ENCODE measurements around the gene SETD9. TPM values are rescaled to one million over a fixed set of nuclear protein-coding genes. Genes with fewer than 3 reads are reported as not detected.

SETD9 gene
- polyA plus RNA-seq, 4 donors = 10.1 to 29.2 (median 15.0) TPM

DNA sequence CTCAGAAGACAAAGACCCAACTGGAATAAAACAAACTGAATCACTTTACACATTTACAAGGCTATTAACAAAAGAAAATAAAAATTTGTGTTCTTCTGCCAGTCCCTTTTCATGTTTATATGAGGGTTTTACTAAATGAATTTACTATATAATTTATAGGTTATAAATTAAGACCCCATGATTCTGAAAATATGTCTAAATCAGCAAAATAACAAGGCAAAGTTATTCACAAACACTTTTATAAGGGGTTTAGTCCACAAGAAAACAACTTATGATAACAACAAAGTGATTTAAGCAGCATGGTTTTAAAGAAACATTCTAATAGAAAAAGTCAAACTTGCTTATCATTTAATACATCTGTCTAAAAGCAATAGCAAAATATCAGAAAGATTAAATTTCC is 37.7 kb downstream of the SETD9 start:
- no peaks in the 10 kb centered on the region for H3K9me3 ChIP-seq (ENCODE audit: control insufficient read depth in 2 of 2, insufficient read depth in 1 of 2, low read depth in 1 of 2, low read length in 1 of 2)
- peak; percentile 36 for FAIRE-seq
- no peak overlapping the region for H3K4me3 ChIP-seq (ENCODE audit: low read depth in 1 of 3, low read length in 3 of 3)
- no peak overlapping the region for H3K27ac ChIP-seq (ENCODE audit: low read depth in 1 of 3, low read length in 2 of 3)
- H3K27me3 ChIP-seq (ENCODE audit: control insufficient read depth in 3 of 3, insufficient read depth in 3 of 3, low read length in 3 of 3) = no peaks in the 10 kb centered on the region
- H3K4me1 ChIP-seq (ENCODE audit: control insufficient read depth in 3 of 3, insufficient read depth in 2 of 3, low read depth in 1 of 3, low read length in 2 of 3) = peaks cover 0 to 7% (median 0%) of the 10 kb centered on the region in 3 donors
- peaks cover 8 to 21% (median 14%) of the 10 kb centered on the region in 3 donors for H3K36me3 ChIP-seq (ENCODE audit: control insufficient read depth in 3 of 3, insufficient read depth in 2 of 3, low read depth in 1 of 3, low read length in 3 of 3)
- no peak for DNase-seq

DNA sequence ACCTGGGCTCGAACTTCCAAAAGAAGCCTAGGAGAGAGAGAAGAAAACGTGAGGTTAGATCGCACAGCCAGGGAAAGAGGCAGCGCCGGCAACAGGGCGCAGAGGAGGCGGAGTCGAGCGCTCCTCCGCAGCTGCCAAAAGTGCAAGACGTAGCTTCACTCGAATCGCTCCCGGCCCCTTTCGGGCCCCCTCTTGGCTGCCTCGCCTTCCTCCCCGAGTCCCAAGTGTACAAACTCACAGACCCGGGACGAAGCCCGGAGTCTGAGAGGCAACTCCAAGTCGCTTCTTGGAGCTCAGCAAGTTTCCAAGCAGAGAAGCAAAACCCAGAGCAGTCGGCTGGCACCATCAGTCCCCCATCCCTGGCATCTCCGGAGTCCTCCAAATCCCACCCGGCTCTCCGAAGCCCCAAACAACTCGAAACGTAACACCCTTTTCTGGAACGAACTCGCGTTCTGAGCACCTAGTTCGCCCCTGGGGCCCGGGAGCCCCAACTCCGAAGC is 41.3 kb downstream of the SETD9 start:
- DNase-seq (peak; percentile 59 to 77), FAIRE-seq (no peak)
- H3K27me3 ChIP-seq (ENCODE audit: control insufficient read depth in 3 of 3, insufficient read depth in 3 of 3, low read length in 3 of 3) = no peaks in the 10 kb centered on the region
- 1% methylated on average over 33 of the region's 33 CpGs for WGBS, 3 donors
- peak overlapping the region; percentile 69 to 100 (median 85) for H3K4me3 ChIP-seq (ENCODE audit: low read depth in 1 of 3, low read length in 3 of 3)
- no peaks in the 10 kb centered on the region for H3K9me3 ChIP-seq (ENCODE audit: control insufficient read depth in 2 of 2, insufficient read depth in 1 of 2, low read depth in 1 of 2, low read length in 1 of 2)
- H3K36me3 ChIP-seq (ENCODE audit: control insufficient read depth in 3 of 3, insufficient read depth in 2 of 3, low read depth in 1 of 3, low read length in 3 of 3) = peaks cover 0 to 8% (median 4%) of the 10 kb centered on the region in 3 donors
- peaks cover 0 to 13% (median 0%) of the 10 kb centered on the region in 3 donors for H3K4me1 ChIP-seq (ENCODE audit: control insufficient read depth in 3 of 3, insufficient read depth in 2 of 3, low read depth in 1 of 3, low read length in 2 of 3)
- peak overlapping the region; percentile 66 to 88 (median 81) for H3K27ac ChIP-seq (ENCODE audit: low read depth in 1 of 3, low read length in 2 of 3)

DNA sequence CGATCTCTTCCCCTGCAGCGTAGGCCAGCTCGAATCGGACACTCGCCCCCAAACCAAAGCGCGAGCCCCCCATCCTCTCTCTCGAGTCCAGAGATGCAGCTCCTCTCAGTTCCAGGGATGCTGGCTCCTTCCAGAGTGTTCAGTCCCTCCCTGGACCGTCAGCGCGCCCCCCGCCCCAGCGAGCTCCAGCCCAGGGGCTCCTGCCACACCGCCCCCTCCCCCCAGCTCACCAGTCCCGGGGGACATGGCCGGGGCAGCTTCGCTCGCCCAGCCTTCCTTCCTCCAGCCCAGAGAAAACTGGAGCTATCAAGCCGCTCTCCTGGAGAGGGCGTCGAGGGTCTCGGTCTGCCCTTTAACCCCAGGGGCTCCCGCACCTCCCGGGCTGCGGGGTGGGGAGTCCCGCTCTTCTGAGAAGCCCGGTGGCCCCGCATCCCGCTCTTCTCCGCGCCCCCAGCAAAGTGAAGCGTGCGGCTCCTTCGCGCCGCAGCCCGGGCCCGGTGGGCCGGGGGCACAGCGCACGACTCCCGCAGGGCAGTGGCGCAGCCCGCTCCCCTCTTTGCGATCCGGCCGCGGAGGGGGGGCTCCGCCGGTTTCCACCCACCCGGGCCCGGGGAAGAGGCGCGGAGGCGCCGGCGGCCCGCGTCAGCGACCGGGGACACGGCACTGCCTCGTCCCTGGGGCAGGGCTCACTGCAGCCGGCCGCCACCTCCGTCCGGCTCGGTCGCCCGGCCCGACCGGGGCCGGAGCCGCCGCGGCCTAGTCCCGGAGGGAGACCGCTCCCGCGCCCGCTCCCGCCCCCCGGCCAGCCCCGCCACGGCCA is 41.9 kb downstream of the SETD9 start:
- peak overlapping the region; percentile 66 to 88 (median 81) for H3K27ac ChIP-seq (ENCODE audit: low read depth in 1 of 3, low read length in 2 of 3)
- H3K27me3 ChIP-seq (ENCODE audit: control insufficient read depth in 3 of 3, insufficient read depth in 3 of 3, low read length in 3 of 3) = no peaks in the 10 kb centered on the region
- H3K36me3 ChIP-seq (ENCODE audit: control insufficient read depth in 3 of 3, insufficient read depth in 2 of 3, low read depth in 1 of 3, low read length in 3 of 3) = peaks cover 0 to 8% (median 2%) of the 10 kb centered on the region in 3 donors
- peaks cover 0 to 13% (median 0%) of the 10 kb centered on the region in 3 donors for H3K4me1 ChIP-seq (ENCODE audit: control insufficient read depth in 3 of 3, insufficient read depth in 2 of 3, low read depth in 1 of 3, low read length in 2 of 3)
- peak; percentile 15 to 65 for DNase-seq
- 0 to 1% (median 0%) methylated on average over 46 to 85 of the region's 85 CpGs for WGBS, 3 donors
- peak overlapping the region; percentile 69 to 100 (median 85) for H3K4me3 ChIP-seq (ENCODE audit: low read depth in 1 of 3, low read length in 3 of 3)
- FAIRE-seq = no peak
- H3K9me3 ChIP-seq (ENCODE audit: control insufficient read depth in 2 of 2, insufficient read depth in 1 of 2, low read depth in 1 of 2, low read length in 1 of 2) = no peaks in the 10 kb centered on the region

DNA sequence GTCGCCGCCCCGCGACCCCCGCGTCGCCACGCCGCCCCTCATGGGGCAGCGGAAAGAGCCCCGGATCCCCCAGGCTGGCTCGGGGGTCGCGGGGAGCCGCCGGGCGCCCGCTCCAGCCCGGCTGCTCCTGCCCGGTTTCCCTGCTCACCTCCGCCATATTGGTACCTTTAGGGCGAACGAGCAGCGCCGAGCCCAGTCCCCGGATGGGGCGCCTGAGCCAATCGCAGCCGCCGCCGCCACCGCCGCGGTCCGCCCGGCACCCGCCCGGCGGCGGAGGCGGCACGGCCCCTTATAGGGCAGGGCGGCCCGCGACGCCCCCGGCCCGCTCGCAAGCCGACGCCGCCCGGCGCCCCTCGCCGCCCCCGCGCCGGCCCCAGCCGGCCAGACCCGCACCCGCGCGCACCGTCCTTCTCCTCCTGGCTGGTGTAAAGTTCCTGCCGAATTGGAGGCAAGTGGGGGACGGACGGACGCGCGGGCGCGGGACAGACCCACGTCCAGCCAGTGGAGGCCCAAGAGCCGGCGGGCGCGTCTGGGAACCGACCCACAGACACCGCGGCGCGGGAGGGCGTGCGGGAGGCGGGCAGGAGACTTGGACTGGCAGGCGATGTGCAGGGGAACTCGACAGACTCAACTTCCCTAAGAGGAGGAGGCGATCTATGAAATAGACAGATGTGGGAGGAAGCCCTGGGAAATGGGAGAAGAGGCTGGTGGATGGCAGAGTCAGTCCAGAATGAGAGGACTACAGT is 42.7 kb downstream of the SETD9 start, which contains the start of gene MIER3:
Gene MIER3, minus strand, starts transcription at position 178 of the 746 bp plus-strand sequence. Its CDS starts 21 bp downstream, at position 157.
- no peaks in the 10 kb centered on the region for H3K9me3 ChIP-seq (ENCODE audit: control insufficient read depth in 2 of 2, insufficient read depth in 1 of 2, low read depth in 1 of 2, low read length in 1 of 2)
- H3K36me3 ChIP-seq (ENCODE audit: control insufficient read depth in 3 of 3, insufficient read depth in 2 of 3, low read depth in 1 of 3, low read length in 3 of 3) = peaks cover 0 to 8% (median 2%) of the 10 kb centered on the region in 3 donors
- FAIRE-seq (no peak), DNase-seq (peak; percentile 76 to 91)
- peaks cover 0 to 13% (median 0%) of the 10 kb centered on the region in 3 donors for H3K4me1 ChIP-seq (ENCODE audit: control insufficient read depth in 3 of 3, insufficient read depth in 2 of 3, low read depth in 1 of 3, low read length in 2 of 3)
- H3K4me3 ChIP-seq (ENCODE audit: low read depth in 1 of 3, low read length in 3 of 3) = peak within 1 kb of the TSS; percentile 69 to 100 (median 85)
- 0 to 1% (median 0%) methylated on average over 51 to 89 of the region's 89 CpGs for WGBS, 3 donors
- peak within 1 kb of the TSS; percentile 75 to 89 (median 81) for H3K27ac ChIP-seq (ENCODE audit: low read depth in 1 of 3, low read length in 2 of 3)
- no peaks in the 10 kb centered on the region for H3K27me3 ChIP-seq (ENCODE audit: control insufficient read depth in 3 of 3, insufficient read depth in 3 of 3, low read length in 3 of 3)

DNA sequence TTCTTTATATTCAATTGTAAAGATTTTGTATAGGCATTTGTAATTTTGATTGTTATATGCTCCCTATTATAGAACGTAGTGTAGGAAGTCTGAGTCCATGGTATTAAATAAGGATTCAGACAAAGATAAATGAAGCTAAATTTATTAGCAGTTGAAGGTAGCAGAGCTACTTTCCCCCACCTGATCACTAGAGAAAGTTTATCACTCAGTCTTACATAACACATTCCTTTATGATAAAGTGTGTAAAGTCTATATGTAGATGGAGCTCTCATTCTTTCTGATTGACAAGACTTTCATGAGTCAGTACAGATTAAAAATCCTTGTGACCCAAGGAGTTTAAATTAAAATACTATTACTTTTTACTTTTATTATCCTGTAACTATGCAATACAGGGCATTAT is 44.9 kb downstream of the SETD9 start:
- Histone ChIP-seq H3K9me3 (ENCODE audit: control insufficient read depth in 2 of 2, insufficient read depth in 1 of 2, low read depth in 1 of 2, low read length in 1 of 2) (no peaks in the 10 kb centered on the region), H3K36me3 (ENCODE audit: control insufficient read depth in 3 of 3, insufficient read depth in 2 of 3, low read depth in 1 of 3, low read length in 3 of 3) (no peaks in the 10 kb centered on the region), H3K4me3 (ENCODE audit: low read depth in 1 of 3, low read length in 3 of 3) (no peak overlapping the region), H3K27me3 (ENCODE audit: control insufficient read depth in 3 of 3, insufficient read depth in 3 of 3, low read length in 3 of 3) (no peaks in the 10 kb centered on the region), H3K4me1 (ENCODE audit: control insufficient read depth in 3 of 3, insufficient read depth in 2 of 3, low read depth in 1 of 3, low read length in 2 of 3) (peaks cover 0 to 21% (median 0%) of the 10 kb centered on the region in 3 donors), H3K27ac (ENCODE audit: low read depth in 1 of 3, low read length in 2 of 3) (peak overlapping the region in 1 of 3 donors; percentile 20)
- DNase-seq = peak; percentile 46 to 64
- 65 to 94% (median 69%) methylated on average over 1 of the region's 1 CpG for WGBS, 3 donors
- FAIRE-seq = no peak

DNA sequence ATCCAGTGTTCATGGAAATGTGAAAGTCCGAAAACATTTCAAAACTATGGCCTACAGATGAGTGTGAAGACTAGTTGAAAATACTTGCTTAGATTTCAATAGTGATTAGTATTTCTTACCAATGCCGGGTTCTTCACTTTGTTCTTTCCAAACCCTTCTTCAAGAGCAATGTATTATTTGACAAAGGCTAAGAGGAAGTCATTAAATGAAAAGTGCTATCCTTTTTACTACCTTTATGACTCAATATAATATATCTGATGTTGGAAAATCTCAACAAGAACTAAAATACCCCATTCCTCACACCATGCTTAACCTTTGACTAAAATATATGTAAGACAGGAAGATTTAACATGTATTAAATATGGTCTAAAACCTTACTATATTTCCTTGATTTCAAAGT is 49.2 kb downstream of the SETD9 start:
- DNase-seq (no peak), FAIRE-seq (no peak)
- peaks cover 0 to 14% (median 3%) of the 10 kb centered on the region in 3 donors for H3K4me1 ChIP-seq (ENCODE audit: control insufficient read depth in 3 of 3, insufficient read depth in 2 of 3, low read depth in 1 of 3, low read length in 2 of 3)
- no peaks in the 10 kb centered on the region for H3K27me3 ChIP-seq (ENCODE audit: control insufficient read depth in 3 of 3, insufficient read depth in 3 of 3, low read length in 3 of 3)
- H3K9me3 ChIP-seq (ENCODE audit: control insufficient read depth in 2 of 2, insufficient read depth in 1 of 2, low read depth in 1 of 2, low read length in 1 of 2) = no peaks in the 10 kb centered on the region
- WGBS, 3 donors = 65 to 78% (median 75%) methylated on average over 2 of the region's 2 CpGs
- H3K36me3 ChIP-seq (ENCODE audit: control insufficient read depth in 3 of 3, insufficient read depth in 2 of 3, low read depth in 1 of 3, low read length in 3 of 3) = no peaks in the 10 kb centered on the region
- no peak overlapping the region for H3K27ac ChIP-seq (ENCODE audit: low read depth in 1 of 3, low read length in 2 of 3)
- no peak overlapping the region for H3K4me3 ChIP-seq (ENCODE audit: low read depth in 1 of 3, low read length in 3 of 3)

DNA sequence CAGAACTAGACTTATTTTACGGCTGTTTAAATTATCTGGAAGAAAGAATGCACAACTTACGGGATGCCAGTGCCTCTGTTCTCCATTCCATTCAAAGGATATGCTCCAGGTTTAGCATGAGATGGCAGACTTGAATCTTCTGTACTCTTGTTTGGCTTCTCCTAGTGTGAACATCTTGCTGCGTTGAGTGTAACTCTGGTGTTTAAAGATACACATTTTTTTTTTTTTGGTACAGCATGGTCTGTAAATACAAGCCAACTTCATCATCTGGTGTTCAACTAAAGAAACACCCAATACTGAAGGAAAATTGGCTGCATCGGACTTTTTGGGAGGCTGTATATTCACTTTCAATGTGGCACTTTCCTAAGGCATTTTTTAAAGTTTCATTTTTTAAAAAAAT is 49.9 kb downstream of the SETD9 start:
- 83 to 90% (median 85%) methylated on average over 4 of the region's 4 CpGs for WGBS, 3 donors
- H3K4me1 ChIP-seq (ENCODE audit: control insufficient read depth in 3 of 3, insufficient read depth in 2 of 3, low read depth in 1 of 3, low read length in 2 of 3) = peaks cover 0 to 18% (median 6%) of the 10 kb centered on the region in 3 donors

DNA sequence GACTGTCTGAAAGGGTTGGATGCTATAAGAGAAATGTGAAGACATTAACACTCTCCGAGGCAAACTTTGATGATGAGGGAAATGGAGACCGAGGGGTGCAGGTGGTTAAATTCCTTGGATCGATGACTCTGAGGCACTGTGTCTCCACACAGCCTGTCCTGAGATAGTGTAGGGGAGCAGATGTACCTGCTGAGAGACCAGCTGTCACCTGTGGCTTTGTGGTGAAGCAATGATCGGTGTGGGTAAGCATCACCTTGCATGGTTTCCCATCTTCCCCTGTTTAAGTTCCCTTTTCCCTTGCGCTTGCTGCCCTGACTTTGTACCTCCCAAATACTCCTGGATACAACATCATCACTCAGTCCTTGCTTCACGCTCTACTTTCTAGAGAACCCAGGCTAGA is 52.4 kb downstream of the SETD9 start:
- WGBS, 3 donors = 81 to 88% (median 87%) methylated on average over 6 of the region's 6 CpGs
- FAIRE-seq = no peak
- H3K9me3 ChIP-seq (ENCODE audit: control insufficient read depth in 2 of 2, insufficient read depth in 1 of 2, low read depth in 1 of 2, low read length in 1 of 2) = no peaks in the 10 kb centered on the region

More for the DNA sequence above, 49.9 kb downstream of the SETD9 start:
- no peaks in the 10 kb centered on the region for H3K9me3 ChIP-seq (ENCODE audit: control insufficient read depth in 2 of 2, insufficient read depth in 1 of 2, low read depth in 1 of 2, low read length in 1 of 2)
- no peak overlapping the region for H3K27ac ChIP-seq (ENCODE audit: low read depth in 1 of 3, low read length in 2 of 3)
- H3K4me3 ChIP-seq (ENCODE audit: low read depth in 1 of 3, low read length in 3 of 3) = no peak overlapping the region
- H3K36me3 ChIP-seq (ENCODE audit: control insufficient read depth in 3 of 3, insufficient read depth in 2 of 3, low read depth in 1 of 3, low read length in 3 of 3) = no peaks in the 10 kb centered on the region
- no peak for DNase-seq
- H3K27me3 ChIP-seq (ENCODE audit: control insufficient read depth in 3 of 3, insufficient read depth in 3 of 3, low read length in 3 of 3) = no peaks in the 10 kb centered on the region
- FAIRE-seq = no peak

More for the DNA sequence above, 52.4 kb downstream of the SETD9 start:
- no peak for DNase-seq
- H3K27ac ChIP-seq (ENCODE audit: low read depth in 1 of 3, low read length in 2 of 3) = no peak overlapping the region
- no peak overlapping the region for H3K4me3 ChIP-seq (ENCODE audit: low read depth in 1 of 3, low read length in 3 of 3)
- H3K27me3 ChIP-seq (ENCODE audit: control insufficient read depth in 3 of 3, insufficient read depth in 3 of 3, low read length in 3 of 3) = no peaks in the 10 kb centered on the region
- H3K36me3 ChIP-seq (ENCODE audit: control insufficient read depth in 3 of 3, insufficient read depth in 2 of 3, low read depth in 1 of 3, low read length in 3 of 3) = no peaks in the 10 kb centered on the region
- H3K4me1 ChIP-seq (ENCODE audit: control insufficient read depth in 3 of 3, insufficient read depth in 2 of 3, low read depth in 1 of 3, low read length in 2 of 3) = peaks cover 0 to 27% (median 8%) of the 10 kb centered on the region in 3 donors
